OCI-LY3 (cell line): ENCODE results near the gene IGSF3.

Source experiments
- EZH2phosphoT487 ChIP-seq: fragments of 200-600 bp; shearing (Covaris generic); IDR thresholded peaks from 2 replicates; pipeline ENCODE4 v1.6.1; 2018; ENCODE audit warnings: antibody characterized with exemption, mixed run types, low read depth
- TF ChIP-seq, protein P1 (sequence below): fragments of 200-600, 300-600 bp; sonication (generic); IDR thresholded peaks from 2 replicates; pipeline ENCODE4 v1.5.1; 2014; ENCODE audit warnings: antibody characterized with exemption, low read length, low read depth

DNA sequence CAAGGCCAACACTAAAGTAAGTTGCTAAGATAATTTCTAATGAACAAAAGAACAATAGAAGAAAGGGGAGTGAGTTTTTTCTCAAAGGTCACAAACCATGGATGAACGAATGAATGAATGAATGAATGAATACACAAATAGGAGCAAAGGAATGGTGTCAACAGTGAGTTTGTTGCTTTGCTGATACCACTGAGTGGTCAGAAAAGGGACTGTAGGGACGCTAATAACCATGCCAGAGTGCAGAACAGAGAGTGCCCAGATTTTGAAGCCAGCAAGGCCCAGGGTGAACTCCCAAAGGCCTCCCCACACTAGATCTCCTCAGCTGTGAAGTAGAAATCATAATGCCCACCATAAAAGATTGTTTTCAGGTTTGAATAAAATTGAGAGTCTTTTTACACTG is 112.6 kb downstream of the IGSF3 start:
- TF ChIP-seq, protein P1, sequence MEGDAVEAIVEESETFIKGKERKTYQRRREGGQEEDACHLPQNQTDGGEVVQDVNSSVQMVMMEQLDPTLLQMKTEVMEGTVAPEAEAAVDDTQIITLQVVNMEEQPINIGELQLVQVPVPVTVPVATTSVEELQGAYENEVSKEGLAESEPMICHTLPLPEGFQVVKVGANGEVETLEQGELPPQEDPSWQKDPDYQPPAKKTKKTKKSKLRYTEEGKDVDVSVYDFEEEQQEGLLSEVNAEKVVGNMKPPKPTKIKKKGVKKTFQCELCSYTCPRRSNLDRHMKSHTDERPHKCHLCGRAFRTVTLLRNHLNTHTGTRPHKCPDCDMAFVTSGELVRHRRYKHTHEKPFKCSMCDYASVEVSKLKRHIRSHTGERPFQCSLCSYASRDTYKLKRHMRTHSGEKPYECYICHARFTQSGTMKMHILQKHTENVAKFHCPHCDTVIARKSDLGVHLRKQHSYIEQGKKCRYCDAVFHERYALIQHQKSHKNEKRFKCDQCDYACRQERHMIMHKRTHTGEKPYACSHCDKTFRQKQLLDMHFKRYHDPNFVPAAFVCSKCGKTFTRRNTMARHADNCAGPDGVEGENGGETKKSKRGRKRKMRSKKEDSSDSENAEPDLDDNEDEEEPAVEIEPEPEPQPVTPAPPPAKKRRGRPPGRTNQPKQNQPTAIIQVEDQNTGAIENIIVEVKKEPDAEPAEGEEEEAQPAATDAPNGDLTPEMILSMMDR = no peak
- TF ChIP-seq EZH2phosphoT487 = no peak
